Uterus (tissue), 4 donors: ENCODE data around the gene MEGF10. TPM values are rescaled to one million over a fixed set of nuclear protein-coding genes. Genes with fewer than 3 reads are reported as not detected.

Experiments used
- DNase-seq, 2 donors: peaks; one replicate each; pipeline ENCODE4 v3.0.0-alpha.2; 2019 to 2020
- H3K27ac ChIP-seq, 2 donors: fragments of 200-600 bp; sonication (generic); 1 replicate in 1 of 2; 2 replicates in 1 of 2; pipeline ENCODE4 v1.5.1; 2016 to 2018
- H3K27me3 ChIP-seq, 2 donors: fragments of 200-600 bp; sonication (generic); one replicate each; pipeline ENCODE4 v1.5.1; 2018 to 2019; ENCODE audit warnings: control low read depth in 1 of 2
- H3K36me3 ChIP-seq, 2 donors: fragments of 200-600 bp; sonication (generic); one replicate each; pipeline ENCODE4 v1.5.1; 2019; ENCODE audit warnings: control low read depth in 1 of 2
- H3K4me1 ChIP-seq, 2 donors: fragments of 200-600 bp; sonication (generic); one replicate each; pipeline ENCODE4 v1.5.1; 2018 to 2019; ENCODE audit warnings: control low read depth in 1 of 2
- H3K4me3 ChIP-seq, 2 donors: fragments of 200-600 bp; sonication (generic); 1 replicate in 1 of 2; 2 replicates in 1 of 2; pipeline ENCODE4 v1.5.1; 2018 to 2019; ENCODE audit warnings: mild to moderate bottlenecking in 1 of 2
- H3K9me3 ChIP-seq, 2 donors: fragments of 200-600 bp; sonication (generic); one replicate each; pipeline ENCODE4 v1.5.1; 2019; ENCODE audit warnings: control low read depth in 1 of 2
- CTCF ChIP-seq, 4 experiments: fragments of 200-600 bp in 2 of 4; fragments of 450-650 bp in 2 of 4; sonication (generic) in 2 of 4; IDR thresholded peaks; one replicate each; pipeline ENCODE4 v1.5.1; 2016 to 2019; ENCODE audit warnings: antibody characterized with exemption in 4 of 4, mild to moderate bottlenecking in 2 of 4, moderate library complexity in 1 of 4
- POLR2A ChIP-seq, 2 donors: fragments of 450-650 bp; IDR thresholded peaks; one replicate each; pipeline ENCODE4 v1.6.1; 2016; ENCODE audit warnings: antibody characterized with exemption in 2 of 2, mild to moderate bottlenecking in 1 of 2, moderate library complexity in 1 of 2
- intact Hi-C: fragments of 100-400 bp; cut with DNase I; formaldehyde crosslinking; loops from one replicate; pipeline ENCODE4 v1.15.1; 2023; ENCODE audit warnings: low total_unique reads
- total RNA-seq, 4 donors: library from RNA; depleted of rRNA in 3 of 4; stranded (reverse); fragments of >200 nt in 3 of 4; gene quantifications; one replicate each; pipeline versions ENCODE4 v1.1.0 to v1.2.4, GENCODE V29; 2014 to 2023
- donor health status: DM: yes; HTN: yes; CAD: no.

Gene MEGF10
- total RNA-seq, 4 donors from 2014 or later = 0.26 to 3.5 (median 1.6) TPM; not detected in 1

GRCh38 chr5:127367029-127367428 is 76.4 kb downstream of the MEGF10 start:
- H3K36me3 ChIP-seq = no peaks in the 10 kb centered on the region
- TF ChIP-seq CTCF (IDR thresholded peaks at IDR 0.05) (no peak), POLR2A (IDR thresholded peaks at IDR 0.05) (no peak)
- no peak overlapping the region for H3K4me3 ChIP-seq
- no peak for DNase-seq
- intact Hi-C loops = no loop called here
- H3K27ac ChIP-seq = no peak overlapping the region
- no peaks in the 10 kb centered on the region for H3K9me3 ChIP-seq
- no peaks in the 10 kb centered on the region for H3K4me1 ChIP-seq
- no peaks in the 10 kb centered on the region for H3K27me3 ChIP-seq

GRCh38 chr5:127367946-127368465 is 77.4 kb downstream of the MEGF10 start:
- intact Hi-C loops = no loop called here
- H3K36me3 ChIP-seq = no peaks in the 10 kb centered on the region
- no peak for DNase-seq
- H3K4me1 ChIP-seq = no peaks in the 10 kb centered on the region
- no peak overlapping the region for H3K27ac ChIP-seq
- TF ChIP-seq CTCF (IDR thresholded peaks at IDR 0.05) (no peak), POLR2A (IDR thresholded peaks at IDR 0.05) (no peak)
- H3K4me3 ChIP-seq = no peak overlapping the region
- H3K9me3 ChIP-seq = no peaks in the 10 kb centered on the region
- no peaks in the 10 kb centered on the region for H3K27me3 ChIP-seq

GRCh38 chr5:127369796-127370195 is 79.2 kb downstream of the MEGF10 start:
- intact Hi-C loops = no loop called here
- no peak overlapping the region for H3K4me3 ChIP-seq
- no peaks in the 10 kb centered on the region for H3K9me3 ChIP-seq
- H3K4me1 ChIP-seq = no peaks in the 10 kb centered on the region
- H3K27me3 ChIP-seq = no peaks in the 10 kb centered on the region
- no peak overlapping the region for H3K27ac ChIP-seq
- H3K36me3 ChIP-seq = no peaks in the 10 kb centered on the region
- TF ChIP-seq CTCF (IDR thresholded peaks at IDR 0.05) (no peak), POLR2A (IDR thresholded peaks at IDR 0.05) (no peak)
- no peak for DNase-seq

GRCh38 chr5:127370631-127371030 is 80.0 kb downstream of the MEGF10 start:
- intact Hi-C loops = no loop called here
- Histone ChIP-seq H3K4me1 (no peaks in the 10 kb centered on the region), H3K36me3 (no peaks in the 10 kb centered on the region), H3K27ac (no peak overlapping the region), H3K9me3 (no peaks in the 10 kb centered on the region), H3K27me3 (no peaks in the 10 kb centered on the region), H3K4me3 (no peak overlapping the region)
- no peak for DNase-seq
- TF ChIP-seq POLR2A (IDR thresholded peaks at IDR 0.05) (no peak), CTCF (IDR thresholded peaks at IDR 0.05) (no peak)

- no peaks in the 10 kb centered on the region for H3K27me3 ChIP-seq
- no peaks in the 10 kb centered on the region for H3K36me3 ChIP-seq
- TF ChIP-seq CTCF (IDR thresholded peaks at IDR 0.05) (no peak), POLR2A (IDR thresholded peaks at IDR 0.05) (no peak)
- H3K9me3 ChIP-seq = no peaks in the 10 kb centered on the region
- H3K4me1 ChIP-seq = no peaks in the 10 kb centered on the region
- intact Hi-C loops = no loop called here
- no peak overlapping the region for H3K4me3 ChIP-seq
- DNase-seq = no peak
- H3K27ac ChIP-seq = no peak overlapping the region
These were observed 83.4 kb downstream of the MEGF10 start for GRCh38 chr5:127373858-127374491.
